HG02798 (cell line): ENCODE measurements around the gene PSD2.

Source experiments
- ATAC-seq: cut with Tn5 transposase; IDR thresholded peaks from one replicate; pipeline ENCODE4 v1.9.1; 2021; ENCODE audit warnings: mild to moderate bottlenecking; ENCODE audit not compliant: unreplicated experiment, poor library complexity

Gene PSD2

GRCh38 chr5:139809331-139809810, 13.8 kb downstream of the PSD2 start:
- ATAC-seq: no peak

DNA sequence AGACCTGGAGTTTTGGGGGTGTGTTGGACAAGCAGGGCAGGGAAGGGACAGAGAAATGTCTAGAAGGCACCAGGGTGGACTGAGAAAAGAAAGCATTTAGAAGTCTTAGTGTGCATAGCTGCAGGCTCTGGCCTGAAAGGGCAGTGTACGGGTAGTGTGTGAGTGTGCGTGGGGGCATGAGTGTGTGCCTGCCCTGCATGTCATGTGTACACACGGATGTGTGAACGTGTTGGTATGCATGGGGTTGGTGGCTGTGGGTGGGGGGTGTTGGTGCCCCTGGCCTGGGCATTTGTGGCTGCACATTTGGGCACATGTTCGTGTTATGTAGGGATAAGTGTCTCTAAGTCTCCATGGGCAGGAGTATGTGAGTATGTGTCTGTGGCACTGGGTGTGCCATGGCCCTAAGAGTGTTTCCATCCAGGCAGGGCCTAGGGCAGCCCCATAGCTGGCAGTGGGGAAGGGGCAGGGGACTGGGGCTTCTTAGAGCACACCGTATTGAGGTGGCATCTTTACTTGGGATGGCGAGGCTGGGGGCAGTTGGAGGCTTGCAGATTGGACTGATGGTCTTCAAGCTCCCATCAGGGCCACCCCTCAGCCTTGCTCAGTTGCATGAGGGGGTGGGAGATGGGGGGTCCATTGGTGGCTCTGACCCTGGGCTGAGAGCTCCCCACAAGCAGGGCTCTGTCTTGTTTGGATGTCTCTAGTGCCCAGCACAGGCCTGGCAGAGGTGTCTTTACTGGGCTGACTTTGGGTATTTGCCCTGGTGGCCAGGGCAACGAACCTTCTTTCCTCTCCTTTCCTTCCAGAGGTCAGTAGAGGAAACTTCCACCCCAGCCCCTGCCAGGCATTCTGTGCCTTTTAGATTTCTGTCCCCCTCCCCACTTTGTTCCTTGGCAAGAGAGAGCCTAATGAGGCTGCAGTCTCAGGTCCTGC, 15.0 kb downstream of the PSD2 start:
- ATAC-seq: no peak

DNA sequence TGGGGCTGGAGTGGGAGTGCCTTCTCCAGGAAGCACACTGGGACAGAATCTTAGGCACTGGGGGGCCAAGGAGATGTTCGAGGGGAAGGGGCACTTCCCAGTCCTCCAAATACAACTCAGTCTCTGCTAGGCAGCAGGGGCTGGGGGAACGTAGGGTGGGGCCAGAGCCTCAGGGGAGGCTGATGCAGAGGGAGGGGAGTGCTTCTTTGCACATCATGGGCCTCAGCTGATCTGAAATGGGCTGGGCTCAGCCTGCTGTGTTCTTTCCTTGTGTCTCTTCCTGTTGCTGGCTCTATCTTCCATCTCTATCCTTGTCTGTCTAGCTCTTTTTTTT, 15.6 kb downstream of the PSD2 start:
- no peak for ATAC-seq

- ATAC-seq: no peak
Measured at GRCh38 chr5:139812323-139812722, 16.7 kb downstream of the PSD2 start.

- no peak for ATAC-seq
Measured at GRCh38 chr5:139812836-139813805, 17.5 kb downstream of the PSD2 start.

DNA sequence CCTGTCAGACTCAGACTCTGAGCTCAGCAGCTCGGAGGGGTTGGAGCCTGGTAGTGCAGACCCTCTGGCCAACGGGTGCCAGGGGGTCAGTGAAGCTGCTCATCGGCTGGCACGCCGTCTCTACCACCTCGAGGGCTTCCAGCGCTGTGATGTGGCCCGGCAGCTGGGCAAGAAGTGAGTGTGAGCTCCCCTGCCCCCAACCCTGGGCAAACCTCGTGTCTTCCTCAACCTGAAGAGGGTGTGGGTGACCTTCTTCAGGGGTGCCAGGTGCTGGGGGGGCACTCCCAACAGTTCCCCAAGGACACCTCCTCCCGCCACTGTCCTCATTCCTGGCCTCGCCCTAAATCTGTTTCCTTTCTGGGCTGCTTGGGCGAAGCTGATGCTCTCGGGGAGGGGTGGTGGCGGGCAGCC, 18.6 kb downstream of the PSD2 start:
- ATAC-seq: no peak

DNA sequence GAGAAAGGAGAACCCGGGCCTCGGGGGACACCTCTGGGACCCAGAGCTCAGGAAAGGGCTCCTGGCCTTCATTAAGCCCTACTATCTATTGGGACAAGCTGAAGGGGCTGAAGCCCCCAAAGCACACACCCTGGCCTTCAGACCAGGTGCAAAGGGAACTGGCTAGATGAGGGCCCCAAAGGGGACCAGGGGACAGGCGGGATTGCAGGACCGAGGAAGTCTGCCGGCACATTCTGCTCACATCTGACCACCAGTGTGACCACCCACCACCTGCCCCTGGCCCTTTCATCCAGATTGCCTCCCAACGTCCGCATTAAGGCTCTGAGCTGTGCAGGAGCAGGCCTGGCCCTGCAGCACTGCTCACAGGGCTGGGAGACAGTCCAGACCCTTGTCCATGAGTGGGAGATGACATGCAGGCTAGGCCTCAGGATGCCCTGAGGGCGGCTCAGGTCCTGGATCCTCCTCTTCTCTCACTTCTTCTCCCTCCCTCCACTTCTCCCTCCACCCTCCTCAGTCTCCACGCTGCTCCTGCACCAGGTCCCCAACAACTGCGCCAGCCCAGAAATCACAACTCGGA, 19.2 kb downstream of the PSD2 start:
- ATAC-seq: no peak

DNA sequence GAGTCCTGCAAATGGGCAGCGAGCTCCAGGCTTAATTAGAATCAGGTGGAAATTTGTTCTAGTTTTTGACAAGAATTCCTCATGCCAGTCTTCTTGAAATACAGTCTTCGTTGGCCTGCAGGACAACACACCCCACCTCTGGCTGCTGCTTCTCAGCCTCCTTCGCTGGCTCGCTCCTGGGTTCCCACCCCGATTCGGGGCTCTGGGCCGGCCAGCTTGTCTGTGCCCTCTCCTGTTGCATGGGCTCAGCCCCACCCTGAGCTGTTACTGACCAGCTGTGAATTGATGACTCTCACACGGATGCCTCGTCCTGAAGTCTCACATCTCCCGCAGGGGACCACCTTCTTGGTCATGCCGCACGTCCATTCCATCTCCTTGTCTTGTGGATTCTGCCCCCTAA, 21.0 kb downstream of the PSD2 start:
- ATAC-seq: no peak

DNA sequence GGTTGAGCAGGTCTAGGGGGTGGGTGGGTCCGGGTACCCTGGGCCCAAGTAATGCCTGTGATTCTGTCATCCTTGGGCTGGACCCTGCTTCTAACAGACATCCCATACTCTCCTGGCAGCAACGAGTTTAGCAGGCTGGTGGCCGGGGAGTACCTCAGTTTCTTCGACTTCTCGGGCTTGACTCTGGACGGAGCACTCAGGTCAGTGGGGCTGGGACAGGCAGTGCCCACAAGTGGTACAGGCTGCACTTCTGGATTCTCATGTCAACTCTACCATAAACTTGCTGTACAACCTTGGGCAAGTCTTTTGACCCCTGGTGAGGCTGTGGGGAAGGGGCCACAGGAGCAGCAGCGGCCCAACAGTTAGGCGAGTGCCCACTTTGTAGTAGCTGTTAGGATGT, 21.8 kb downstream of the PSD2 start:
- no peak for ATAC-seq

DNA sequence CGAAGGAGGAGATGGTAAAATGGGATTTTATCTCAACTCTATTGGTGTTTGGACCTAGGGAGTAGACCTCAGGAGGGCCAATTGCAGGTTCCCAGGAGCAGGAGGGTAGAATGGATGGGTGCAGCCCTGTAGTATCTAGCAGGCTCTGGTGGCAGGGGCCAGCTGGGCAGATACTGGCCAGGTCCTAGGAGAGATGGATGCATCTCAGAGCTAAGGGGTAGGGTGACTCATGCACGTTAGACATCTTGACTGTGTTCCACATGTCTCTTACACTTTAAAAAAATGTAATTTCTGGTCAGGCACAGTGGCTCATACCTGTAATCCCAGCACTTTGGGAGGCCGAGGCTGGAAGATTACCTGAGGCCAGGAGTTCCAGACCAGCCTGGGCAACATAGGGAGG, 22.4 kb downstream of the PSD2 start:
- no peak for ATAC-seq

DNA sequence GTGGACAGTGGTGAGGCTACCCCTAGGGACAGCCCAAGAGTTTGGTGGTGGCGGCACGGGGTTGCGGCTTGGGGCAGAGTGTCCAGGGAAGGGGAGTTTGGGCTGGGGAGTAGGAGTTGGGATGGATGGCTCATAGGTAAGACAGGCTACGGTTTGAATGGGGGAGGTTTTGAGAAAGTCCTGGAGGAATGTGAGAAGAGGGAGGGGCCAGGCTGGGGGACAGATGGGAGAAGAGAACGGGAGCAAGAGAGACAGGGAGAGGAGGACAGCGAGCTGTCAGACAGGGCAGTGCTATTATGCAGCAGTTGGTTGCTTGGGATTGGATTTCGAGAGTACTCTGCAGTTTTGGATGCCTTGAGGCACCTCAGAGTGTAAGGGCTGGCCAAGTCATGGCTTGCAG, 24.5 kb downstream of the PSD2 start:
- no peak for ATAC-seq

- no peak for ATAC-seq
Measured at GRCh38 chr5:139820606-139821005, 25.0 kb downstream of the PSD2 start.

DNA sequence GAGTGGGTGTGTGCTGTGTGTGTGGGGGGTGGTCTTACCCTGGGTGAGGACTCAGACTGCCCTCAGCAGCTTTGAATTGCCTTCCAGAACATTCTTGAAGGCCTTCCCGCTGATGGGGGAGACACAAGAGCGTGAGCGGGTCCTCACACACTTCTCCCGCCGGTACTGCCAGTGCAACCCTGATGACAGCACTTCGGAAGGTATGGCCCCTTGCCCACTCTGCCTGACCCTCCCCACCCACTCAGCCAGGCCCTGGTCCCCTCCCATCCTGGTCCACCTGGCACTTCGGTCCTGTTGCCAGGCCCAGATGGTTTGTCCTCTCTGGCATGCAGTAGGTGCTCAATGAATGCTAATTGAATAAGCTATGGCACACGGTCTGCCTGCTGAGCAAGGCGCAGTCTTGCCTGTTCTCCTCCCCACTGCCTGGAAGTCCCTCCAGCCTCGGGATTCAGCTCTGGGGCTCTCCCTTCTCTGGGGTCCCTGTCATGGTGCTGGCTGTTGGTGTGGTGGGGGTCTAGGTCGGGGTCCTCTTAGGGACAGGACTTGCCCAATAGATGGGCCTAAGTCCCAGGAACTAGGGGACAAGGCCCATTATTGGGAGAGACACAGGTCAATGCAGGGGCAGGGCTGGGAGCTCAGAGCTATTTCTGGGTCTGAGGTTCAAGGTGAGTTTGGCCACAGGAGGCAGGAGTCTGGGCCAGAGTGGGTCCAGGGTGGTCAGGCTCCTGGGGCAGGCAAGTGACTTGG, 26.4 kb downstream of the PSD2 start:
- no peak for ATAC-seq

- ATAC-seq: no peak
Measured at GRCh38 chr5:139822553-139823425, 27.2 kb downstream of the PSD2 start.

GRCh38 chr5:139823757-139824355, 28.2 kb downstream of the PSD2 start:
- ATAC-seq: no peak

- no peak for ATAC-seq
Measured at GRCh38 chr5:139825690-139826089, 30.1 kb downstream of the PSD2 start.

GRCh38 chr5:139828207-139828895, 32.7 kb downstream of the PSD2 start:
- ATAC-seq: no peak

DNA sequence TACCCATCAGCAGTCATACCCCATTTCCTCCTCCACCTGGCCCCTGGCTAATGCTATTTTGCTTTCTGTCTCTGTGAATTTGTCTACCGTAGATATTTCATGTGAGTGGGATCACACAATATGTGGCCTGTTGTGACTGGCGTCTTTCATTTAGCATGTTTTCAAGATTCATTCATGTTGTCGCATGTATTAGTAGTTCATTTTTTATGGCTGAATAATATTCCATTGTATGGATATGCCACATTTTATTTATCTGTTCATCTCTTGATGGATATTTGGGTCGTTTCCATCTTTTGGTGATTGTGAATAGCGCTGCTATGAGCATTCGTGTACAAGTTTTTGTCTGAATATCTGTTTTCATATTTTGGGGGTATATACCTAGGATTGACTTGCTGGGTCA, 33.9 kb downstream of the PSD2 start:
- ATAC-seq: no peak
